ENCODE results near the gene TMC6.

Gene TMC6

GRCh38 chr17:78064708-78065107, 63.8 kb downstream of the TMC6 start:
- DNase-seq = no peak

DNA sequence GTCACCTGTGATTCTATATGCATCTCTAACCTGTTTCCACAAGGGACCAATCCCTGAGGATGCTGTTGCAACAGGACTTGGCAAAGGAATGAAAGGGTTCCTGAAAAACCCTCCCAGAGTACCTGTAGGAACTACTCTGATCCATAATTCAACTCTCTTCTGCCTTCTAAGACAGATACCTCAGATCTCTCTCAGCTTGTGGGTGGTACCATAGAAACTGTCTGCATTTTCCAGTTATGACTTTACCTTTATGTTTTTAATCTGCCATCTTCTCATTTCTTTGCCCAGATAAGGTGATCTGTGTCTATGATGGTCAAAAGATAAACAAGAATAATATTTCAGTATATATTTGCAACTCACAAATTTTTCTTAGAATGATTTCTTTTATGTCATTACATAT, 65.1 kb downstream of the TMC6 start:
- no peak for DNase-seq

DNA sequence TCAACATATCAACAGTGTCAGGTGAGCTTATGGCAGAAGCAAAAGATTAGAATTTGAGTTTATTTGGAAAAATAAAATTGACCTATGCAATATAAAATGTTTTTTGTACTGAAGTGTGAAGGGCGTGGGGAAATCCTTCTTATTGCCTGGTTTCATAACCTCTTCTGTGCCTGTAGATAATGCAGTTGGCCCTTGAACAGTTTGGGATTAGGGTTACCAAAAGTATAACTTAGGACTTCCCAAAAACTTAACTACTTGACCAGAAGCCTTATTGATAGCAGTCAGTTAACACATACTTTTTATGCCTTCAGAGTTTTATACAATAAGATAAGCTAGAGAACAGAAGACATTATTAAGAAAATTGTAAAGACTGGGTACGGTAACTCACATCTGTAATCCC, 66.0 kb downstream of the TMC6 start:
- DNase-seq = no peak
